ENCODE data around the gene SLC44A1. TPM values are rescaled to one million over a fixed set of nuclear protein-coding genes. Genes with fewer than 3 reads are reported as not detected.
A peak's percentile ranks its signal among the peaks of the same experiment; 100 is the strongest.

The SLC44A1 gene
- total and polyA plus RNA-seq, 8 donors = 58.0 to 79.8 (median 73.9) TPM

DNA sequence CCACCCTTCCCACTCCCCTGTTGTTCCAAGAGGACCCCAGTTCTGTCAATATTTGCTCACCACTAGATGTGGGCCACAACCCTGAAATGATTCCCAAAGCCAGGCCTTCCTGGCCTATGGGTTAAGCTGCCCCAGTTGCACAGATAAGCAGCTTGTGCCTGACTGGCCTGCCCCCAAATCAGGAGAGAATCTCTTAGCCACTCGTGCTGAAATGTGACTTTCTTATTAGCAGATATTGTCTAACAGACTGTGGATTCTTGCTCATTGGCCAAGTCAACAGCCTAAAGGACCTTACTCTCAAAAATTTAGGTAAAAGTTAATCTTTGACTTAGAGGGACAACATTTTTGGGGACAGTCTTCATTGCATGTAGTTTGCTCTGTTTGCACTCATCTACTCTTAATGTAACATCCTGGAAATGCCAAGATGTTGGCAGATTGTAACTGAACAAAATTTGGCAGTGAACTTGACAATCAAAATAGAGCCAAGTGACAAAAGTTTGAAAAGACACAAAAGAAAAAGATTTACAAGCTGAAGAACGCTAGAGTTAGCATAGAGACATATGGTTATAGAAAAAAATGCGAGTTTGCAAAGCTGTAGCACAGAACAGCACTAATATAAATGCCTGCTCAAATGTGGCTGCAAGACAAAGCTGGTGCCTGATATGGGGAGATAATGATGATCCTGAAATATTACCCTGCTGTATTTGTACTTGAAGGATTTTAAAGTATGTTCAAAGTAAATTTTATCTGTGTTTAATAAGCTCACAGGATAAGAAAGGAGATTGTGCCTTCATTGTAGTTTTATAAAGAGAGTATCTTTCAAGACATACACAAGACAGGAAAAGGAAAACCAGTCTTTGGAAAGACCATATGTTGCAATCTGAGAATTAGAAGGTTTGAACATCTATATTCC, 174.4 kb downstream of the SLC44A1 start:
- Histone ChIP-seq H3K4me1 (peaks cover 0 to 14% of the 10 kb centered on the region in 2 donors), H3K27me3 (no peaks in the 10 kb centered on the region), H3K4me3 (no peak overlapping the region), H3K27ac (no peak overlapping the region), H3K9me3 (no peaks in the 10 kb centered on the region), H3K36me3 (no peaks in the 10 kb centered on the region)
- ATAC-seq (peak; percentile 25), DNase-seq (no peak)
- TF ChIP-seq, protein P1, sequence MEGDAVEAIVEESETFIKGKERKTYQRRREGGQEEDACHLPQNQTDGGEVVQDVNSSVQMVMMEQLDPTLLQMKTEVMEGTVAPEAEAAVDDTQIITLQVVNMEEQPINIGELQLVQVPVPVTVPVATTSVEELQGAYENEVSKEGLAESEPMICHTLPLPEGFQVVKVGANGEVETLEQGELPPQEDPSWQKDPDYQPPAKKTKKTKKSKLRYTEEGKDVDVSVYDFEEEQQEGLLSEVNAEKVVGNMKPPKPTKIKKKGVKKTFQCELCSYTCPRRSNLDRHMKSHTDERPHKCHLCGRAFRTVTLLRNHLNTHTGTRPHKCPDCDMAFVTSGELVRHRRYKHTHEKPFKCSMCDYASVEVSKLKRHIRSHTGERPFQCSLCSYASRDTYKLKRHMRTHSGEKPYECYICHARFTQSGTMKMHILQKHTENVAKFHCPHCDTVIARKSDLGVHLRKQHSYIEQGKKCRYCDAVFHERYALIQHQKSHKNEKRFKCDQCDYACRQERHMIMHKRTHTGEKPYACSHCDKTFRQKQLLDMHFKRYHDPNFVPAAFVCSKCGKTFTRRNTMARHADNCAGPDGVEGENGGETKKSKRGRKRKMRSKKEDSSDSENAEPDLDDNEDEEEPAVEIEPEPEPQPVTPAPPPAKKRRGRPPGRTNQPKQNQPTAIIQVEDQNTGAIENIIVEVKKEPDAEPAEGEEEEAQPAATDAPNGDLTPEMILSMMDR (IDR thresholded peaks at IDR 0.05) = no peak
- intact Hi-C loops (cut with DNase I) = loop anchor here in 1 of 2 donors (10.0 kb wide), 2 partner anchors 254 to 554 kb away; no protein-coding TSS in a partner anchor

GRCh38 chr9:105419816-105420597, 175.6 kb downstream of the SLC44A1 start:
- H3K27me3 ChIP-seq = no peaks in the 10 kb centered on the region
- H3K9me3 ChIP-seq = no peaks in the 10 kb centered on the region
- H3K4me3 ChIP-seq = no peak overlapping the region
- no peak overlapping the region for H3K27ac ChIP-seq
- no peak for DNase-seq
- intact Hi-C loops (cut with DNase I) = loop anchor here in 1 of 2 donors (10.0 kb wide), 2 partner anchors 255 to 555 kb away; no protein-coding TSS in a partner anchor
- ATAC-seq = no peak
- H3K36me3 ChIP-seq = no peaks in the 10 kb centered on the region
- TF ChIP-seq, protein P1 (IDR thresholded peaks at IDR 0.05) = no peak
- H3K4me1 ChIP-seq = peaks cover 0 to 14% of the 10 kb centered on the region in 2 donors

- DNase-seq = no peak
- peak; percentile 31 for ATAC-seq
- no peaks in the 10 kb centered on the region for H3K27me3 ChIP-seq
- intact Hi-C loops (cut with DNase I) = no loop called here
- TF ChIP-seq, protein P1 (IDR thresholded peaks at IDR 0.05) = no peak
- no peak overlapping the region for H3K27ac ChIP-seq
- H3K4me3 ChIP-seq = no peak overlapping the region
- no peaks in the 10 kb centered on the region for H3K9me3 ChIP-seq
- no peaks in the 10 kb centered on the region for H3K36me3 ChIP-seq
- H3K4me1 ChIP-seq = peaks cover 0 to 9% of the 10 kb centered on the region in 2 donors
Observed at GRCh38 chr9:105421154-105421553, 176.7 kb downstream of the SLC44A1 start.

- H3K27ac ChIP-seq = no peak overlapping the region
- TF ChIP-seq, protein P1 (IDR thresholded peaks at IDR 0.05) = no peak
Observed at GRCh38 chr9:105421864-105422263, 177.4 kb downstream of the SLC44A1 start.

More at GRCh38 chr9:105421864-105422263, 177.4 kb downstream of the SLC44A1 start:
- H3K27me3 ChIP-seq = no peaks in the 10 kb centered on the region
- DNase-seq = no peak
- peaks cover 0 to 9% of the 10 kb centered on the region in 2 donors for H3K4me1 ChIP-seq
- intact Hi-C loops (cut with DNase I) = no loop called here
- no peak overlapping the region for H3K4me3 ChIP-seq
- H3K36me3 ChIP-seq = no peaks in the 10 kb centered on the region
- ATAC-seq = peak; percentile 36
- H3K9me3 ChIP-seq = no peaks in the 10 kb centered on the region

All from left lung (tissue), 10 donors.